ENCODE measurements around the gene DHRS3.

The DHRS3 gene

GRCh38 chr1:12626888-12627287 lies 8.9 kb upstream of the DHRS3 start:
- TF ChIP-seq, protein P1, sequence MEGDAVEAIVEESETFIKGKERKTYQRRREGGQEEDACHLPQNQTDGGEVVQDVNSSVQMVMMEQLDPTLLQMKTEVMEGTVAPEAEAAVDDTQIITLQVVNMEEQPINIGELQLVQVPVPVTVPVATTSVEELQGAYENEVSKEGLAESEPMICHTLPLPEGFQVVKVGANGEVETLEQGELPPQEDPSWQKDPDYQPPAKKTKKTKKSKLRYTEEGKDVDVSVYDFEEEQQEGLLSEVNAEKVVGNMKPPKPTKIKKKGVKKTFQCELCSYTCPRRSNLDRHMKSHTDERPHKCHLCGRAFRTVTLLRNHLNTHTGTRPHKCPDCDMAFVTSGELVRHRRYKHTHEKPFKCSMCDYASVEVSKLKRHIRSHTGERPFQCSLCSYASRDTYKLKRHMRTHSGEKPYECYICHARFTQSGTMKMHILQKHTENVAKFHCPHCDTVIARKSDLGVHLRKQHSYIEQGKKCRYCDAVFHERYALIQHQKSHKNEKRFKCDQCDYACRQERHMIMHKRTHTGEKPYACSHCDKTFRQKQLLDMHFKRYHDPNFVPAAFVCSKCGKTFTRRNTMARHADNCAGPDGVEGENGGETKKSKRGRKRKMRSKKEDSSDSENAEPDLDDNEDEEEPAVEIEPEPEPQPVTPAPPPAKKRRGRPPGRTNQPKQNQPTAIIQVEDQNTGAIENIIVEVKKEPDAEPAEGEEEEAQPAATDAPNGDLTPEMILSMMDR (IDR thresholded peaks at IDR 0.05), result no peak

DNA sequence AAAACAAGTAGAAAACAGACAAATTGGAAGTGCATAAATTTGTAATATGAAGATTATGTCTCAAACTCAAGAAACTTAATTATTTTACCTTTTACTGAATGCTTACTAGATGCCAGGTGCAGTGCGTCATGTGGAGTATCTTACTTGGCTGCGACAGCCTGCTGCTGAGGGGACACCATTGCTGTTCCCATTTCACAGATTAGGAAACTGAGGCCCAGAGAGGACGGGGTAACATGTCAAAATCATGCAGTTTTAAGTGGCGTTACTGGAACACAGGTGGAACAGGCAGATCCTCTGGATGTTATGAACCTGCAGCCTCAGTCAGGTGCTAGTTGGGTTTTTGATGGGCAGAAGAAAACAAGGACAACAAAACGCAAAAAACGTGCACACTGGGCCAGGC lies 7.3 kb upstream of the DHRS3 start:
- TF ChIP-seq, protein P1 (IDR thresholded peaks at IDR 0.05), result no peak

DNA sequence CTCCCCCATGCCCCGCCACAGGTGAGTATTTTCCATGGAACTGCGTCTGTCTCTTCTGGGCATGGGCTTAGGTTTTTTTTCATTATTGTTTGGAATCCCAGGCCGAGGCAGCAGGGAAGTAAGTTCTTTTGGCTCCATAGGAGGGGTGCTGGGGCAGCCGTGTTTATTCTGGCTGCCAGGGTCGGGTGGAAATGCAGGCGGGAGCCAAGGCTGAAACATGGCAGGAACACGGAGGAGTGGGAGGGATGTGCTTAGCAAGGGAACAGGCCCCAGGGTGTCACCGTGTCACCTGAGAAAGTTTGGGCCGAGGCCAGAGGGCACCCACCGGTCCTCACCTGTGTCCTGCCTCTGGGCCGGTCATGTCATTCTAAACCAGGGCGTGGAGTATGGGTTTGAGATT lies 4.5 kb upstream of the DHRS3 start:
- TF ChIP-seq, protein P1 (IDR thresholded peaks at IDR 0.05), result no peak

DNA sequence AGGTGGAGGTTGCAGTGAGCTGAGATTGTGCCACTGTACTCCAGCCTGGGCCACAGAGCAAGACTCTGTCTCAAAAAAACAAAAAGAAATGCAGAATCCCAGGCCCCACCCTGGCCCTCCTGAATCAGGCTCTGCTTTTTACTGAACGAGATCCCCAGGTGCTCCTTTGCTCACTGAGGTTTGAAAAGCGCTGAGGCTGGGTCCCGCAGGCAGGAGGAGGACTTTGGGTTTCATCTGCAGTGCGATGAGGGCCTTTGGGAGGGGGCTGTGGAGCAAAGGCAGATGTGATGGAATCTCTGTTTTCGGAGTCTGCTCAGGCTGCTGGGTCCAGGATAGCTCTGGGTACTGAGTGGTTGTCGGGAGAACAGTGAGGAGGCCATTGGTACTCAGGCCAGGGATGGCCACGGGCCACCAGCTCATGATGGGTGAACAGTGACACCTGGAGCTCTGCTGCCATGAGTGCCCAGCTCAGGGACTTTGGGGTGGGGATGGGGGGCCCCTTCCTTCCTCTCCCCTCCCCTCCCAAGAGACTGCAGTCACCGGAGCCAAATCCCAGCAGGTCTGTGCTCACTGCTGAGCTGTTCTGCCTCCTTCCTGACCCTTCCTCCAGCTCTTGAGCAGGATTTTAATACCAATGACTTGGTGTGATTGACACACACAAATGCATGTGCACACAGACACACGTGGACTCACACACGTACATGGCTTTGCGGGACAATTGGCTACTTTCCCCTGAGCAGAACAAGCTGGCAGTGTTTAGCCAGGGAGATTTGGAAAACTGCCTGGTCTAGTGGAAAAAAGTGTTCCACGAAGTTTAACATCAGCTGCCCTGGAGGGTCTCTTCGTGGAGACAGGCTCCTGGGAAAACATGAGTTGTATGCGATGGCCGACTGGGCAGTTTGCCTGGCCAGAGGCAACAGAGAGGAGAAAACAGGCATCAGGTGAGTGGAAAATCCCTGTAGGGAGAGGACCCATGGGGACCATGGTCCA lies 3.6 kb upstream of the DHRS3 start:
- TF ChIP-seq, protein P1 (IDR thresholded peaks at IDR 0.05), result no peak

GRCh38 chr1:12620931-12621330 lies 2.9 kb upstream of the DHRS3 start:
- TF ChIP-seq, protein P1 (IDR thresholded peaks at IDR 0.05), result no peak

DNA sequence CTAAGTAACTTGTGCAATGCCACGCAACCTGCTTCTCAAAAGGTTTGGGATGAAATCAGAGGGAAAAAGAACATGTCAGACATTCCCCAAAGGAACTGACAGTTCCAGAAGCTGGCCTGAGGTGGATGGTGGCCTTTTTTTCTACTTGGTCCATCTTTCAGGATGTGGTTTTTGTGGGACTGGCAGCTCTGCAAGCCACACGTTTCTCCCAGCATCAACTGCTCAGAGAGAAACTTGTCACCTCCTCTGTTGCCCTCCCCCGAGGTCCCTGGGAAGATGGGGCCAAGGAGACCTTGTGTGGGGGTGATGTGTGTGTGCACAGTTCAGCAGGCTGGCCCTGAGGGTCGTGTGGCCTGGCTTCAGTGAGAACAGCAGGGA lies 2.5 kb upstream of the DHRS3 start:
- TF ChIP-seq, protein P1 (IDR thresholded peaks at IDR 0.05), result no peak

GRCh38 chr1:12619792-12620487 lies 1.9 kb upstream of the DHRS3 start:
- TF ChIP-seq, protein P1 (IDR thresholded peaks at IDR 0.05), result peak; percentile 96

All from LNCAP (cell line).